Endothelial cell of umbilical vein (primary cell): Measurements from ENCODE around the gene HSPA6. TPM values are rescaled to one million over a fixed set of nuclear protein-coding genes. Genes with fewer than 3 reads are reported as not detected.

ENCODE experiments used
- BruUV-seq: library from RNA; stranded (reverse); fragments of 400-500 nt; replicated peaks from 2 replicates; lab custom pipeline; 2021; lab: Mats Ljungman, UMichigan
- CTCF ChIA-PET: fragments of 300-600, 350-600 bp; sonication (Branson Sonifier 250); formaldehyde crosslinking; loops from one replicate; lab custom pipeline; 2021; ENCODE audit warnings: antibody characterized with exemption, inconsistent platforms; lab: Charles Lee
- POLR2A ChIA-PET: fragments of 300-600, 350-600 bp; sonication (Branson Sonifier 250); formaldehyde crosslinking; loops from one replicate; lab custom pipeline; 2021; ENCODE audit warnings: antibody characterized with exemption, inconsistent platforms; lab: Charles Lee
- DNase-seq: peaks from one replicate; pipeline ENCODE4 v3.0.0-alpha.2; 2011; ENCODE audit warnings: low read depth, low spot score
- FAIRE-seq: peaks from 2 replicates; lab custom pipeline; 2011; peaks lifted over from hg19 to GRCh38; lab: Jason Lieb, UNC
- H2AFZ ChIP-seq: 2 replicates; pipeline ENCODE4 v1.6.0; 2012; ENCODE audit warnings: low read depth, low read length, control low read depth, inconsistent platforms
- H3K27ac ChIP-seq: 2 replicates; pipeline ENCODE4 v1.5.1; 2011; ENCODE audit warnings: low read depth, mild to moderate bottlenecking, control low read depth, low read length, moderate library complexity; ENCODE audit not compliant: insufficient read depth
- H3K27me3 ChIP-seq, 2 experiments: 2 replicates each; pipeline versions ENCODE4 v1.6.0 to v1.6.1; 2011; ENCODE audit warnings: low read length in 2 of 2, mixed read lengths in 1 of 2; ENCODE audit not compliant: control insufficient read depth in 2 of 2, insufficient read depth in 2 of 2
- H3K36me3 ChIP-seq, 2 experiments: 2 replicates in 1 of 2; 3 replicates in 1 of 2; pipeline ENCODE4 v1.5.1; 2011; ENCODE audit warnings: low read length in 2 of 2, mild to moderate bottlenecking in 1 of 2, moderate library complexity in 1 of 2; ENCODE audit not compliant: control insufficient read depth in 2 of 2, insufficient read depth in 2 of 2; ENCODE audit errors: extremely low read depth in 1 of 2
- H3K4me1 ChIP-seq: 3 replicates; pipeline ENCODE4 v1.5.1; 2011; ENCODE audit warnings: mild to moderate bottlenecking, low read length; ENCODE audit not compliant: control insufficient read depth, insufficient read depth; ENCODE audit errors: extremely low read depth
- H3K4me2 ChIP-seq: 2 replicates; pipeline ENCODE4 v1.6.1; 2011; ENCODE audit warnings: low read length, control low read depth, mixed read lengths; ENCODE audit not compliant: insufficient read depth
- H3K4me3 ChIP-seq, 3 experiments: fragments of 200-600 bp in 1 of 3; sonication (generic), shearing (Covaris generic) in 1 of 3; replicated peaks in 1 of 3; 2 replicates each; pipeline ENCODE4 v1.5.1; 2011 to 2016; ENCODE audit warnings: control low read depth in 3 of 3, low read length in 3 of 3, mild to moderate bottlenecking in 2 of 3, inconsistent platforms in 1 of 3, low read depth in 1 of 3, moderate library complexity in 1 of 3; ENCODE audit not compliant: insufficient read depth in 1 of 3
- H3K79me2 ChIP-seq: 2 replicates; pipeline ENCODE4 v1.6.0; 2012; ENCODE audit warnings: low read length, inconsistent platforms; ENCODE audit not compliant: control insufficient read depth, insufficient read depth
- H3K9ac ChIP-seq: replicated peaks from 2 replicates; pipeline ENCODE3; 2011; ENCODE audit warnings: low read length, control low read depth; ENCODE audit not compliant: insufficient read depth; ENCODE audit errors: extremely low read depth
- H3K9me1 ChIP-seq: replicated peaks from 3 replicates; pipeline ENCODE4 v1.6.0; 2011; ENCODE audit warnings: mild to moderate bottlenecking, low read length; ENCODE audit not compliant: control insufficient read depth, insufficient read depth; ENCODE audit errors: extremely low read depth
- H3K9me3 ChIP-seq: replicated peaks from 2 replicates; pipeline ENCODE4 v1.5.1; 2012; ENCODE audit warnings: low read length, inconsistent platforms; ENCODE audit not compliant: control insufficient read depth, insufficient read depth
- H4K20me1 ChIP-seq: replicated peaks from 2 replicates; pipeline ENCODE3; 2011; ENCODE audit warnings: mild to moderate bottlenecking, low read length; ENCODE audit not compliant: control insufficient read depth, insufficient read depth; ENCODE audit errors: extremely low read depth
- CTCF ChIP-seq, 2 donors: IDR thresholded peaks; 1 replicate in 1 of 2; 2 replicates in 1 of 2; pipeline ENCODE4 v1.5.1; 2011; ENCODE audit warnings: low read length in 2 of 2, mild to moderate bottlenecking in 2 of 2, moderate library complexity in 2 of 2, control low read depth in 1 of 2, inconsistent platforms in 1 of 2, low read depth in 1 of 2; ENCODE audit not compliant: insufficient read depth in 1 of 2; ENCODE audit errors: extremely low read depth in 1 of 2
- EZH2 ChIP-seq: IDR thresholded peaks from 2 replicates; pipeline ENCODE4 v1.6.1; 2012; ENCODE audit warnings: borderline replicate concordance, low read depth, mild to moderate bottlenecking, moderate library complexity, low read length, inconsistent platforms; ENCODE audit not compliant: severe bottlenecking
- JUN ChIP-seq: IDR thresholded peaks from 2 replicates; pipeline ENCODE4 v1.6.1; 2011; ENCODE audit warnings: borderline replicate concordance, low read depth; ENCODE audit not compliant: insufficient read length, insufficient read depth
- POLR2A ChIP-seq: IDR thresholded peaks from 2 replicates; pipeline ENCODE4 v1.6.1; 2012; ENCODE audit warnings: low read depth, mild to moderate bottlenecking, control low read depth, low read length
- POLR2AphosphoS5 ChIP-seq: IDR thresholded peaks from 2 replicates; pipeline ENCODE4 v1.6.1; 2012; ENCODE audit warnings: low read depth, mild to moderate bottlenecking, control low read depth, low read length, moderate library complexity; ENCODE audit not compliant: insufficient read depth
- dilution Hi-C: fragments of 300-500 bp; cut with MboI; formaldehyde crosslinking; loops from one replicate; pipeline ENCODE4 v1.15.0; 2019; ENCODE audit warnings: low sequenced_read_pairs; ENCODE audit not compliant: extremely low pct_ligation_motif_present
- intact Hi-C: fragments of 100-400 bp; cut with micrococcal nuclease; formaldehyde crosslinking; loops from one replicate; pipeline ENCODE4 v1.10.0; 2022
- polyA plus RNA-seq, 4 experiments: library from polyadenylated mRNA; depleted of rRNA in 3 of 4; stranded (reverse) in 3 of 4; unstranded in 1 of 4; fragments of >200 nt; gene quantifications; 2 replicates each; pipeline versions ENCODE4 v1.2.1 to v1.2.3, GENCODE V29; 2011 to 2012; ENCODE audit warnings: missing spikeins in 1 of 4
- total RNA-seq: library from RNA; stranded (reverse); gene quantifications from 2 replicates; pipeline ENCODE4 v1.2.3, GENCODE V29; 2021
- TF ChIP-seq, protein P1 (sequence below): IDR thresholded peaks from 2 replicates; pipeline ENCODE4 v1.6.1; 2011; ENCODE audit not compliant: insufficient read depth, insufficient read length

HSPA6 gene
- total and polyA plus RNA-seq, 2 donors (not counting 3 experiments of a cell fraction or from before 2014, with no cell fraction given), result 0.10 to 0.13 TPM

- no peak for FAIRE-seq
- BruUV-seq, result no TSS peak
Observed at GRCh38 chr1:161510477-161510876, 13.9 kb upstream of the HSPA6 start.

More at GRCh38 chr1:161510477-161510876, 13.9 kb upstream of the HSPA6 start:
- intact Hi-C loops (no loop called here), dilution Hi-C loops (no loop called here)
- H3K4me1 ChIP-seq, result peaks cover 5% of the 10 kb centered on the region
- TF ChIP-seq, protein P1, sequence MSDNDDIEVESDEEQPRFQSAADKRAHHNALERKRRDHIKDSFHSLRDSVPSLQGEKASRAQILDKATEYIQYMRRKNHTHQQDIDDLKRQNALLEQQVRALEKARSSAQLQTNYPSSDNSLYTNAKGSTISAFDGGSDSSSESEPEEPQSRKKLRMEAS, result no peak
- TF ChIP-seq POLR2A (no peak), POLR2AphosphoS5 (no peak), JUN (no peak), EZH2 (no peak), CTCF (IDR thresholded peaks at IDR 0.05; ENCODE audit: extremely low read depth in 1 of 2, insufficient read depth in 1 of 2, low read depth in 1 of 2, low read length in 2 of 2) (no peak)
- H3K9me1 ChIP-seq, result no peaks in the 10 kb centered on the region
- H4K20me1 ChIP-seq, result no peaks in the 10 kb centered on the region
- H3K4me2 ChIP-seq, result no peak overlapping the region
- H2AFZ ChIP-seq, result no peak overlapping the region
- no peaks in the 10 kb centered on the region for H3K9me3 ChIP-seq
- no peak overlapping the region for H3K9ac ChIP-seq
- no peak overlapping the region for H3K27ac ChIP-seq
- CTCF ChIA-PET, result no interaction called here
- POLR2A ChIA-PET, result no interaction called here
- no peaks in the 10 kb centered on the region for H3K27me3 ChIP-seq
- no peaks in the 10 kb centered on the region for H3K79me2 ChIP-seq
- no peaks in the 10 kb centered on the region for H3K36me3 ChIP-seq
- H3K4me3 ChIP-seq, result no peak overlapping the region
- no peak for DNase-seq
